Gastrocnemius medialis (tissue), 4 donors: ENCODE results near the gene OPA1.

Experiments used
- POLR2A ChIP-seq, 2 donors: fragments of 450-650 bp; IDR thresholded peaks; one replicate each; pipeline ENCODE4 v1.6.1; 2017; ENCODE audit warnings: antibody characterized with exemption in 2 of 2, mild to moderate bottlenecking in 2 of 2, moderate library complexity in 2 of 2
- TF ChIP-seq, protein P1 (sequence below), 5 experiments: fragments of 450-650 bp in 3 of 5; fragments of 200-600 bp in 2 of 5; sonication (generic) in 2 of 5; IDR thresholded peaks in 4 of 5; conservative IDR thresholded peaks in 1 of 5; 1 replicate in 4 of 5; 2 replicates in 1 of 5; pipeline ENCODE4 v1.5.1; 2016 to 2019; ENCODE audit warnings: antibody characterized with exemption in 5 of 5, mild to moderate bottlenecking in 3 of 5, moderate library complexity in 3 of 5

DNA sequence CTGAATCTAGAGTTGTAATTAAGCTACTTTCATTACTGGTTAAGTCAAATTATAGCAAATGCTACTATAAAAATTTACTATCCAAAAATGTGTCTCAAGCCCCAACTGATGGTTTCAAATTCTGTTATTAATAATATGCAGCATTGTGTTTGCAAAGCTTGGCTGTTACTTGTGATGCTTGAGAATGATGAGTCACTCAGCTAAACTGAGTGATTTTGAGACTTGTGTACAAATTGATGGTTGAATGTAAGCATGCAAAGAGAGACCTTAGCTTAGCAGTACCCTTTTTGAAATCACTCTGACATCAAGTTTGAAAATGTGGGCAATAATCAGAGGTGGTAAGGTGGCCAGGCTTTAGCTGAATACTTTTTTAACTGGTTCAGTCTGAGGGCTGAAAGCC, 27.6 kb downstream of the OPA1 start:
- TF ChIP-seq POLR2A (IDR thresholded peaks at IDR 0.05), result no peak
- TF ChIP-seq, protein P1, sequence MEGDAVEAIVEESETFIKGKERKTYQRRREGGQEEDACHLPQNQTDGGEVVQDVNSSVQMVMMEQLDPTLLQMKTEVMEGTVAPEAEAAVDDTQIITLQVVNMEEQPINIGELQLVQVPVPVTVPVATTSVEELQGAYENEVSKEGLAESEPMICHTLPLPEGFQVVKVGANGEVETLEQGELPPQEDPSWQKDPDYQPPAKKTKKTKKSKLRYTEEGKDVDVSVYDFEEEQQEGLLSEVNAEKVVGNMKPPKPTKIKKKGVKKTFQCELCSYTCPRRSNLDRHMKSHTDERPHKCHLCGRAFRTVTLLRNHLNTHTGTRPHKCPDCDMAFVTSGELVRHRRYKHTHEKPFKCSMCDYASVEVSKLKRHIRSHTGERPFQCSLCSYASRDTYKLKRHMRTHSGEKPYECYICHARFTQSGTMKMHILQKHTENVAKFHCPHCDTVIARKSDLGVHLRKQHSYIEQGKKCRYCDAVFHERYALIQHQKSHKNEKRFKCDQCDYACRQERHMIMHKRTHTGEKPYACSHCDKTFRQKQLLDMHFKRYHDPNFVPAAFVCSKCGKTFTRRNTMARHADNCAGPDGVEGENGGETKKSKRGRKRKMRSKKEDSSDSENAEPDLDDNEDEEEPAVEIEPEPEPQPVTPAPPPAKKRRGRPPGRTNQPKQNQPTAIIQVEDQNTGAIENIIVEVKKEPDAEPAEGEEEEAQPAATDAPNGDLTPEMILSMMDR (IDR thresholded peaks at IDR 0.05 in 4 of 5, conservative IDR thresholded peaks at IDR 0.05 in 1 of 5), result no peak
